C4-2B (cell line): Measurements from ENCODE around the gene TNPO3.
"Not testable (repeated sequence)": the region's sequence is repeated elsewhere in the genome, so short reads cannot be mapped to it uniquely, and the experiment has no call there.

Source experiments
- CTCF ChIP-seq: fragments of 450-650 bp; conservative IDR thresholded peaks from 2 replicates; pipeline ENCODE4 v1.5.1; 2017; ENCODE audit warnings: mild to moderate bottlenecking
- ZFX ChIP-seq: fragments of 450-650 bp; IDR thresholded peaks from 2 replicates; pipeline ENCODE4 v1.6.1; 2017

GRCh38 chr7:129051459-129051858, 3.5 kb downstream of the TNPO3 start:
- TF ChIP-seq CTCF, ZFX: not testable (repeated sequence)
